Activated T-cell treated with anti-CD3 and anti-CD28 coated beads for 4 hours (primary cell): Measurements from ENCODE around the gene HOXB4.
A peak's percentile ranks its signal among the peaks of the same experiment; 100 is the strongest.

ENCODE experiments used
- DNase-seq: peaks from one replicate; pipeline ENCODE4 v3.0.0-alpha.2; 2020

HOXB4 gene

DNA sequence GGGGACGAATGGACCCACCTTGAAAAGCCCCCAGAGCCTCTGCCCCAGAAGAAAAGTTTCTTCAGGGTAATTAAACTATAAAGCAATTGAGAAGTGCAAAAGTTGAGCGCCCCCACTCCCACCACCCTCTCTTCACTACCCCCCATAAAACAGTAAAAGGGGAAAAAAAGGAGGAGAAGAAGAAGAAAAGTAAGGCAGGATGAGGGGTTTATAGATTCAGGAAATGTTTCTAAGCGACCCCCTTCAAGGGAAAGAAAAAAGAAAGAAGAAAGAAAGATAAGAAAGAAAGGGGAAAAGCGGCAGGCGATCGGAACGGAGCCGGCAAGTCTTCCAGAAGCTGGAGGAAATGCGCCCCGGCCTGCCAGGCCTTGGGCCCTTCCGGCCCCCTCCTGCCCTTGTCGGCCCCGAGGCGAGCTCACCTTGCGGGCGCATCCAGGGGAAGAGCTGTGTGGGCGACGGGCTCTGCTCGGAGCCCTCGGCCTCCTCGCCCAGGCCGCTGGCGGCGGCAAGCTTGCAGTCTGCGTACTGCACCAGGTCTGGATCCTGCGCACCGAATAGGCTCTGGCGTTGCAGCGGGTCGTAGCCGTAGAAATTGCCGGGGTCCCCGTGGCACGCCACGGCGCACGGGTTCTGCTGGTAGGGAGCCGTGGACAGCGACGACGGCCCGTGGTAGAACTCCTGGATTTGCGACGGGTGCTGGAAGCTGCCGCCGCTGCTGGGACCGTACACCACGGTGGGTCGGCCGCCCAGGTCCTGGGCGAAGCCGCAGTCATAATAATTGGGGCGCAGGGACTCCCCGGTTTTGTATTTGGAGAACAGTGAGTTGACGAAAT, 35.9 kb upstream of the HOXB4 start:
- no peak for DNase-seq

DNA sequence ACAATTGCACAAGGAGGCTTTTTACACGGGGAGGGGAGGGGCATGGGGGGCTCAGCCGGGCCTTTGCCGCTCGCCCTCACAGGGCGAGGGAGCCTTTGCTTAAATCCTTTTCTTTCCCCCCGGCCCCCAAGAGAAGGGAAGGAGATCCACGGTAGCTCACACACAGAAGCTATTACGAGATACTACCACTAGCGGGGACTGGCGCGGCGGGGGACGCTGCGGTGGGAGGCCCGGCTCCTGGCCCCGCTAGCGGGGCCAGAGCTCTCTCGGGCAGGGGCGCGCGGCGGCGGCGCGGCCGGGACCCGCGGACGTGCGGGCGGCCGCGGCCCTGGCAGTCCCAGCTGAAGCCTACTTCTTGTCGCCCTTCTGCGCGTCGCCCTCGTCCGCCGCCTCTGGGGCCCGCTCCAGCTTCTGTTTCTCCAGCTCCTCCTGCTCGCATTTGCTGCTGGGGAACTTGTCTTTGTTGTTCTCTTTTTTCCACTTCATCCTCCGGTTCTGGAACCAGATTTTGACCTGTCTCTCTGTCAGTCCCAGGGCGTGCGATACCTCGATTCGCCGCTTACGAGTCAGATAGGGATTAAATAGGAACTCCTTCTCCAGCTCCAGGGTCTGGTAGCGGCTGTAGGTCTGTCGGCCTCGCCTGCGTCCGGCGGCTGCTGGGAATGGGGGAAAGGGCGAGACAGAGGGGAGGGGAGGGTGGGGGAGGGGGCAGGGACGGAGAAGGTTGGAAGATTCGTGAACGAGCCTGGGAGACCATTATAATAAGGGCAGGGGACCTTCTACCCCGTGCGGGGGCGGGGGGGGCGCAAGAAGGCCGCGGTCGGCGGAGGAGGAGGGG, 34.9 kb upstream of the HOXB4 start:
- no peak for DNase-seq

DNA sequence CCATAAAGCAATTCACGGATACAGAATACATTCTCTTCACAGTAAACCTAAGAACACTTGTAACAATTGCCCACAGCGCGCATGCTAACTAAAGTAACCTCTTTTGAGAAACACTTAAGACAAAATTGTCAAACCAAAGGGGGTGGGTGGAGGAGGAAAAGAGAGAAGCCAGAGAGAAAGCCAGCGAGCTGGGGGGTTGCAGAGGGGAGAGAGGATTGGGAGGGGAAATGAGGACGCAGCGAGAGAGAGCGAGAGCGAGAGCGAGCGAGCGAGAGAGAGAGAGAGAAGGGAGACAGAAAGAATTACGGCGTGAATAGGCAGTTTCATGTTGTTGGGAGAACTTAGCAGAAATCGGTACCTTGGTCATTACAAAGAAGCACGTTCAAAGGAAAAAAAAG, 34.3 kb upstream of the HOXB4 start:
- no peak for DNase-seq

DNA sequence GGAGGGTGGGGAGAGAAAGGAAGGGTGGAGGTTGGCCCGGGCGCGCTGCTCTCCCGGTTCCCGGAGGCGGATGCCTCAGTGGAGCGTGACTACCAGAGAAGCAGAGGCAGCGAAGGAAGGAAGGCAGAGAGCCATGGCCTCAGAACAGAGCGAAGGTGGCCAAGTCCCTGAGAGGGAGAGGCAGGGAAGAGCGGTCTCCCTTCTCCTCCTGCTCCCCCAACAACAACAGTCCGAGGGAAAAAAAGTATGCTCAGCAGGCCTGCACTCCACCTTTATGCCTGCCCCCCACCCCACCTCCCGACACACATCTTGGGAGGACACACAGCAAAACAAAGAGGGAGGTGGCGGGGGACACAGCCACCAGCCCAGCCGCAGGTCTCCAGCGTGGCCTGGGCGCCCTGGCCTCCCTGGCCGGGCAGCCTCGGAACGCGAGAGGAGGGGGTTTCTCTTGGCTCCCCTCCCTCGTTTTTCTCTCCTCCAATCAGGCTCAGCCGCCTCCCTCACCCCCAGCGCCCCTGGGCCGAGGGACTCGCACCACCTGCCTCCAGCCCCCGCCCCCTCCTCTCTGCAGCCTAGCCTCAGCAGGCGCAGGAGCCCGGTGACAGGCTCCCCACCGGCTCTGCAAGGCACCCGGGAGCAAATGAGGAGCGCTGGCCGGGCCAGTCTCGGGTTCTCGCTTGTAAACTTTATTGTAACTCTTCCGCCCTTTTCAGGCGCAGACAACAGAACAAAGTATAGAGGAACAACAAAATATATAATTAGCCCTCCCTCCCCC, 33.7 kb upstream of the HOXB4 start:
- DNase-seq, result no peak

DNA sequence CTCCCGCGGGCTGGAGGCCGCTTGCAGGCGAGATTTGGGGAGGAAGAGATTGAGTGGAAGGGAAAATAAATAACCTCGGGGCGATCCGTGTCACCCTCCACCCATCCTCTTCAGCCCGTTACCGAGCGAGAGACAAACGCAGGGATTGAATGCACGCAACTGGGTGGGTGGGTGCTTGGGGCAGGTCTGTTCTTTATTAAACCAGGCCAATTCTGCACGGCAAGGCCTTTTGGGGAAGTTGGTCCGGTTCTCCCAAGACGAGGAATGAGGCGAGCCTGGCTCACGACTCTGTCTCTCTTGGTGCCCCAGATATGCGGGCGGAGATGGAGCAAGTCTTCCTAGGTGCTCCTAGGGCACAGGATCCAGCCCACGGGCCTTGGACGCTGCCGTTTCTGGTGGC, 33.1 kb upstream of the HOXB4 start:
- no peak for DNase-seq

DNA sequence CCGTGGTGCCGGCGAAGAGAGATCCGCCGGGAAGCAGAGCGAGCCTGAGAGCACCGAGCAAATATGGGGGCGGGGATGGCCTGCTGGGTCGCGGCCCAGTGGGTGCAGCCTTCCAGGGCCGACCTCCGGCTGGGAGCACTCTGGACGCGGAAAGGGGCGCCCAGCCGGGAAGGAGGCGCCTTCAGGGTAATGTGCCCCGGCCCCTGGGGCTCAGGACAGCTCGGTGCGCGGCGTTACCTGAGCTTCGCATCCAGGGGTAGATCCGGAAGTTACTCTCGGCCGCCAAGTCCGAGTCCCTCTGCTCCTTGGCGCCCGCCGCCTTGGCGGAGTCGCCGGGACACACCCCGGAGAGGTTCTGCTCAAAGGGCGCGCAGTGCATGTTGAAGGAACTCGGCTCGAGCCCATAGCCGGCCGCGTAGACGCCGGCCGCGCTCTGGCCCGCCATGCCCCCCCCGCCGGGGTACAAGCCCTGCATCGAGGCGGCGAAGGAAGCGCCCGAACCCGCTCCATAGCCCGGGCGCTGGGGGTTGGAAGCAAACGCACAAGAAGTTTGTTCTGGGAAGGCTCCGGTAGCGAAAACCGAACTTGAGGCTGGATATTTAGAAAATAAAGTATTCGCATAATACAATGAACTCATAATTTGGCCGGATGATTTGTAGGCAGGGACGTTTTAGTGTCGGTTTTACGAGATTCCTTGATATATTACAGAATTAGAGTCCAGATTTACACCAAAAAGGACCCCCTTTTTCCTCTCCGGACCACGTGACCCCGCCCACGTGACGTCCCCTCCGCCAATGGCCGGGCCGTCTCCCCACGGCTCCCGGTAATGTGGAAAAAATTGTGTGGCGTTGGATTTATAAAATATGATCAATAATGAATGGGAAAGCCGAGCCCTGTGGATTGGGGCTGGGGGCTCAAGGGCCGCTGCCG, 32.4 kb upstream of the HOXB4 start, which contains the start of gene HOXB7:
TSS of gene HOXB7 (minus strand) at position 736 of the 930 bp plus-strand sequence. CDS start at position 637, 99 bp downstream.
- DNase-seq, result peak; percentile 56

DNA sequence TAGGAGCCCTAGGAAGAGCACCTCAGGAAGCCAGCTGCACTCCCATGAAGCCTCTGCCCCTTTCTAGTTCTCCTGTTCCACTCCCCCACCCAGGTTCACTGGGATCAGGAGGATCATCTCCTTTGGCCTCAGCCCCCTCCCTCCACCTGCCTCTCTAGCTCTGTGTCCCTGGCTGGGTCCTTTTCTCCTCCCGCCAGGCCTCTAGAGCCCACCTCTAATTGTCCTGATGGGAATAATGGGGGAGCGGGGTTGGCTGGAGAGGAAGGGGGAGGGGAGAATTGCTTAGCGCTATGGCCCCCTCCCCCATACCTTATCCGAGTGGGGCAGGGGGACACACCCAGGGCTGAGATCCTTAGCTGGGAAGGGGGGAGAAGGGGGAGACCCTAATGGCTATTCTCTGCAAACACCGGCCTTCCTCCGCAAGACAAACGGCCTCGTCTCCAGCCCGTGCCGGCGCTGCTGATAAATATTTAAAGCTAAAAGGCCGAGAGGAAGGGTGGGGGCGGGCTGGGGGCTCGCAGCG, 31.7 kb upstream of the HOXB4 start:
- no peak for DNase-seq

DNA sequence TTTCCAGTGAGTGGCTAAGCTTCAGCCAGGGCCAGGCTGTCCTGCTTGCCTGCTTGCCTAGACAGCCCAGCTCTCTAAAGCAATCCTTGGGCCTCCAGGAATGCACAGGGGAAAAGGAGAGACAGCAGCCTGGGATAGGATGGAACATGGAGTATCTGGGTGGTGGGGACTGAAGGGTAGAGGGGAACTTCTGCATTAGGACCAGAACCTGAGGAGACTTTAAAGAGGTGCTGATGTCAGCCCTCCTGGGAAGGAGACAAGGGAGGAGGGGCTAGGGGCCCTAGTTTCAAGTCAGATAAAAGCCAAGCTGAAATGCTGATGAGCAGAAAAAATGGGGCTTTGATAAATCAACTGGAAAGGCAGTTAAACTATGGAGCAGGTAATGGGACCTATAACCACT, 30.9 kb upstream of the HOXB4 start:
- no peak for DNase-seq

DNA sequence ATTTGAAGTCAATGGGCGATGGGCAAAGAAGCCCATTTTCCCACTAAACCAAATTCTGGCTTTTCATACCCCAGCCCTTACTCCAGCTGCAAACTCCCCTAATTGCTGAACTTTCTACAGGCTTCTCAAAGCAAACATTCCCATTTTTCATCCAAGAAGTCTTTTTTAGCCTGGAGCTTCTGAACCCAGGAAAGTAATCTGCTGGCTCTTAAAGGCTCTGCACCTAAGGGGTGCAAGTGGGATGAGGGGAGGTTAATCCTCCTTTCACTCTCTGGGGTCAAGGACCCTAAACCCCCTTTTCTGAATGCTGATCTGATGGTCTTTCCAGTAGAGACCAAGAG, 30.3 kb upstream of the HOXB4 start:
- DNase-seq, result no peak

DNA sequence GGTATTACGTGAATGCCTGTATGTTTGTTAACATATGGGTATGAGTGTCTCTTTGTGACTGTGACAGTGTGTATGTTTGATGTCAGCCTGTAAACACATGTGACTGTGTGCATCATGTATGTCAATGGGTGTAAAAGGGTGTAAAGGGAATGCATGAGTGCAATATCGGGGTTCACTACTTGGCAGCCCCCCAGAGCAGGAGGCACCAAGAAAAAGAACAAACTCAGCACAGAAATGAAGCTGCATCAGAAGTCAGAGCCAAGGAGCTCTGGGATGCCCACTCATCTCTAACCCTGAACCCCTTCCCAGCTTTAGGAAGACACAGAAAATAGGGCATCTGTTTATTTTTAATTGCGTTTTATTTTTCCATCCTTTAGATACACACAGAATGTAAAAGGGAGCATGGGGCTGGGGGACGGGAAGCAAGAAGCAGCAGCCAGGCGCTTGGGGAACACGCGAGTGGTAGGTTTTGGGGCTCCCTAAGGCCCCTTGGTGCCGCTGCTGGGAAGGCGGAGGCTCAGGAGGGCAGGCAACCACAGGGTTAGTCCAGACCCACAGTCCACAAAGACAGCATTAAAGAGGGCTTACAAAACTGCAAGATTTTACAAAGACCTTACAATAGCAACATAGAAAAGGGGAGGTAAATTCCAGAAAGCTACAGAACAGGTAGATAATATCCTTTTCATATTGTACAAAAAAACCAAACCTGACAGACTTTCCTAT, 28.9 kb upstream of the HOXB4 start:
- DNase-seq, result no peak

DNA sequence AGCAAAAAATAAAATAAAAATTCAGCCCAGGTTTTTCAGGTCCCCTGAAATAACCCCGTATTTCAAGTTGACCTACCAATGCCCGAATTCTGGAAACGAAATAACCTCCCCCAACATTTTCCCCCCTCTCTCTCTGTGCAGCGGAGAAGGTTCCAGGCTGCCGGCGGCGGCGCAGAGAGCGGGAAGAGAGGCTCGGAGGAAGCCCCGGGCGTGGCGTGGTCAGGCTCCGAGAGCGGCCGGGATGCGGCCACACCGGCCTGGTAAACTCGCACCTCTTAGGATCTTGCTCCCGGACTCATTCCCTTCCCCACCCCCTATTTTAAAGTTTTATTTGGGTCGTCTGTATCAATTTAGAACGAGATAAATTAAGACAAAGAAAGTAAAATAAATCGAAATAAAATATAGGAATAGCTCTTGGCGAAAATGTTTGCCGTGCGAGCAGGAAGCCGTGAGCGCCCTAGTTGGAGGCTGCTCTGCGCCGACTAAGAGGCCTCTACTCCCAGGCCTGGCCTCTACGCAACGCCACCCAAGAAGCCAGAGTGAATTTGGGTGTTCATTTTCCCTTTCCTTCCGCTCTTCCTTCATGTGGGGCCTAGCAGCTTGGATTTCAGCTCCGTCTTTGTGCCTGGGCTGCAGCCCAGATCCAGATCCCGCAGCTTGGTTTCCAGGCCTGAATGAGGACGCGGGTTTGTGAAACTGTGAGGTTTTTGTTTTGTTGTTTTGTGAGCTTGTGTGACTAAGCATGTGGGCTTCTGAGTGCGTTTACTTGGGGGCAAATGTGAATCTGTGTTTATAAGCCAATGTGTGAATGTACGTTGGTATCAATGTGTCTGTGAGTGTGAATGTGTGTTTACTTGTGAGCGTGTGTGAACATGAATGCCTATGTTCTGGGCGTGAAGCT, 28.1 kb upstream of the HOXB4 start:
- no peak for DNase-seq

DNA sequence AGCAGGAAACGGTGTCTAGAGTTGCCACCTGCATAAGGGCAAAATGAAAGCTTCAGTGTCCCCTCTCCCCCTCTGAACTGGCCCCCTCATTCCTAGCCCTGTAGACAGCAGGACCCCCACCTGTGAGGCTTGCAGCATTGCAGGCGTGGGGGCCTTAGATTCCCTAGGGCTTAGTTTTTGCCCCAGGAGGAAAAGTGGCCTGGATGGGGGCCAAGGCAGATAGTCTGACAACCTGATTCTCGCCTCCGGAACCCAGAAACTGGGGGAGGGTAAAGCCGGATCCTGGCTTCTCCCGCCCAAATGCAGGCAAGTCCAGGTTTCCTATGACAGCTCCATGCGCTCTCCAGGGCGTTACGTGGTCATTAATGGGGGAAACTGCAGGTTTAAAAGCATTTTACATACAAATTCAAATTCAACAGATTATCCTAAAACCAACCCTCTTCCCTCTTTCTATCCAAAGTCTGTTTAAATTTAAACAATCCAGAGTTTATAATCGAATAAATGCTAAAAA, 27.3 kb upstream of the HOXB4 start:
- DNase-seq, result no peak

DNA sequence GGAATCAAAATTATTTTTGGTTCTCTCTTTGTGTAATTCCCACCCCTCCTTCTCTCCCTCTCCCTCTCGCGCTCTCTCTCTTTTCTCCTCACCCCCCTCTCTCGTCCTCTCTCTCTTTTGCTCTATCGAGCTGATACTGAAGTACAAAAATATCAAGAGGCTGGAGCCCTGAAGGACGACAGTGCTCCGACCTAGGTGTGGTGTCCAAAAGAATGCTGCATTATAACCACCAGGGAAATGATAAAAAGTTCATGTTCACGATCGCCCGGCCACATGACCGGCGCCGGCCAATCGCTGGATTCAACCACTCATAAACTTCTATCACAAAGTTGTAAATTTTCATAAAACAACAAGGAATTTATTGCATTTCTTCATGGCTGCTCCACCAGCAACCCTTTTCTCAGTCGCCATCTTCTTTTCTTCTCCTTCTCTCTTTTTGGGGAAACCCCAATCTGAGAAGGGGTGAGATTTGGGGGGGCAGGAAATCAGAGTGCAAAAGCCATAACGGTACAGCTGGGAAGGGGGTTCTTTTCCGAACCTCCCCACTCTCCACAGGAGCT, 26.7 kb upstream of the HOXB4 start, which contains the start of gene HOXB6:
TSS of gene HOXB6 (minus strand) at position 217 of the 560 bp plus-strand sequence. CDS start 6,836 bp downstream, outside the sequence.
- DNase-seq, result no peak

DNA sequence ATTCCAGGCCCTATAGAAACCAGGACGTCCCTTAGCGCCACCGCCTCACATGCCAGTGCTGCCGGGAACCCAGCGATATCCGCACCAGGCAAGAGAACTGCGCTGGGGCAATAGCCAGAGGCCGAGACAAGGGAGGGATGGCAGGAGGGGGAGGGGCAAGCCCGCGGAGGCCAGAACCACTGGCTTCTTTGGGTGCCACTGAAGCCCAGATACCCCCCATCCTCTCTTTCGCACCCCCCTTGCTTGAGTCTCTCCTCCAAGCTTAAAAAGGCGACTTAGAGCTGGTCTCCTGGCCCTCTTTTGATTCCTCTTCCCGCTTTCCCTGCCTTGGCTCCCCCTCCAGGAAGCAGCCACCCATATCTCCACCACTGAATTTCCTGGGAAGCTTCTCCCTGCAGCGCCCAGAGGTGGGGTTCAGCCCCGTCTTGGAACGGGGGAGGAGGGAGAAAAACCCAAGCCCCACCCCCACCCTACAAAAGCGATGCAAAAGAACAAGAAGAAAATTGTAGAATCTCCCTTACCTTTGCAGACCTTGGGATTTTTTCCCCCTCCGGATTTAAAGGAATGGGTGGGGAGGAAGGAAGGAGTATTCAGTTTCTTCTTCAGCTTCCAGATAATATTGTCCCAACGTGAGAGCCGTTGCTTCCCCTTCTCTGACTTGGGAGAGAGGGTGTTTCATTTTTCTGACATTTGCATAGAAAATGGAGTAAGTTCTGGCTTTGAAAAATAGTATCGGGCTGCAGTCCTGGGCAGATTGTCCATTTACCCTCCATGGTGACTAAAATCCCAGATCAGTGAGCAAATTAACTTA, 26.0 kb upstream of the HOXB4 start:
- no peak for DNase-seq

DNA sequence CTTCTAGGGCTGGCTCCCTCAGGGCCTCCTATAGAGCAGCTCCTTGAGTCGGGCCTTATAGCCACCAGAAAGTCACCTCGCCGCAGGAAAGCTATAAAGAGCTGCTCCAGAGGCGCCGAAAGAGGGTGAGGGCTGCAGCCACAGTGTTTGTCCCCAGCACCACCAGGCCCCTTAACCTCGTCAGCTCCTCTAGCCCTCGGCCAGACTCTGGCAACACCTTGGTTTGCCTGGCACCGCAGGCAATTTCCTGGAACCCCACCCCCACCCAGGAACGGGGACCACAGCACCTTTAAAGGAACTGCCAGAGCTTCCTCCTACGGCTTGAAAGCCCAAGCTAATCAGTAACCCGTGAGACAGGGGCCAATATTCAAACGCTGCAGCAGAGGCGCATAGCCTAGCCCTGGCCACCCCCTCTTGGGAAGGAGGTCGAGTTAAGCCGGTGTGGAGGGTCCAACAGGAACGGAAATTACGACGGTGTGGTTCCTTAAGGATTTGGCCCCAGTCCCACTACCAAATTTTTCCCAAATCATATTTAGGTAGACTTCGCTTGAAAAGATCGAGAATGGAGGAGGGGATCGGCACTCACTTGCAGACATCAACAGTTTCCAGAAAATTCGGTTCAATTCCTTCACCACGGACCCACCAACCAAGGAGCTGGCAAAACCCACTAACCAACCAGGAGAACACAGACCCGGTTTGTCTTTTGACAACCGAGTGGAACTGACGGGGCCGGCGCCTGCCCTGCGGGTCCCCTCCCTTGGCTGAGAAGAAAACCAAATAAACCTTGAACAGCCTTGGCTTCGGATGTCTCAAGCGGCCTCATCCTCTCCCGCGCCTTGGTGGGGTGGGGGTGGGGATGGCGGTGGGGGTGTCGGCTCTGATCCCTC, 23.6 kb upstream of the HOXB4 start:
- no peak for DNase-seq

DNA sequence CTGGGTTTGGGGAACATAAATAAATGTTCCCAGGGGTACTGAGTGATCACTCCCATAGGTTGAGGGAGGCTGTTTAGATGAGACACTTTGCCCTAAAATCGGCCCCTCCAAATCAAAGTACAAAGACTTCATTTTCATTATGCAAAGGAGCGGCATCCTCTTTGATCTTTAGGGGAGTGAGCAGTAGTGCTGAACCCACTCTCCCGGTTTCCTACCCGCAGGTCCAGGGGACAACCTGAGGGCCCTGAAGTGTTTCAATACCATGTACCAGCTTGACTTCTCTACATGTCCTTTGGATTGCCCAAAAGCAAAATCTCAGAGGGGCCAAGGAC, 23.0 kb upstream of the HOXB4 start:
- DNase-seq, result no peak

DNA sequence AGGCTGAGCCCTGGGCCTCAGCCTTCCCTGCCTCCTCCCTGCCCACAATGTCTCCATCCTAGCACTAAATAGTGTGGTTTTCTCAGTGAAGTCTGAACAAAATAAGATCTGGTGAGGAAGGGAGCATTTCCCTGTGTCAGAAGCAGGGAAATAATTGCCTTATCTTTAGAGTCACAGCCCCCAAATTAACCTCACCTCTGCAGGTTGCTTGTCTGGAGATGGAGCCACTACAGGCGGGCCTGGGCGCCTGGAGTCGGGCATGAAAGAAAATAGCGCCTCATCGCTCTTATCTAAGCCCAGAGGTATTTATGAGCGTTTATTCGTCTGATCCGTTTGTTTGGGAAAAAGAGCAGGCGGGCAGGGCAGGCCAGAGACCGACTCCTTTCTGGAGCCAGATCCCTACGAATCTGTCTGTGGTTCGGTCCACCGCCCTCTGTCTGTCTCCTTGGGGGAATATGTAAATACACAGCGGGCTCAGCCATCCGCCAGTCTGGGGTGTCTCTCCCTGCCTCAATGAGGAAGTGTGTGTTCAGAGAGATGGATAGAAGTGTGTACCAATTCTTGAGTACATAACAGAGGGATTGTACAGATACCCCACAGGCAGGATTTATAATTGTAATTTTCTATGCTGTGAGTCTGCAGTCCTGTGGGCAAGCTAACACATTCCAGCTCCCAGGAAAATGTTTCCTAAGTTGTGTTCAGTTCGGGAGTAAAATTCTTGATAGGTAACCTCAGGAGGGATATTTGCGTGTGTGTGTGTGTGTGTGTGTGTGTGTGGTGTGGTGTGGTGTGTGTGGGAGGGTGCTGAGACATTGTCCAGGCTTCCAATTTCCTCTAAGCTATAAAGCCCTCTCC, 22.3 kb upstream of the HOXB4 start:
- DNase-seq, result no peak
